GM10266 (cell line): Measurements from ENCODE around the gene MPZL3.

Experiments used
- DNase-seq: peaks from one replicate; pipeline ENCODE4 v3.0.0; 2012; ENCODE audit errors: extremely low spot score
- TF ChIP-seq, protein P1 (sequence below): IDR thresholded peaks from 2 replicates; pipeline ENCODE4 v1.5.1; 2012; ENCODE audit warnings: mild to moderate bottlenecking, low read depth; ENCODE audit not compliant: control insufficient read depth, insufficient read depth; ENCODE audit errors: missing control alignments

MPZL3 gene

DNA sequence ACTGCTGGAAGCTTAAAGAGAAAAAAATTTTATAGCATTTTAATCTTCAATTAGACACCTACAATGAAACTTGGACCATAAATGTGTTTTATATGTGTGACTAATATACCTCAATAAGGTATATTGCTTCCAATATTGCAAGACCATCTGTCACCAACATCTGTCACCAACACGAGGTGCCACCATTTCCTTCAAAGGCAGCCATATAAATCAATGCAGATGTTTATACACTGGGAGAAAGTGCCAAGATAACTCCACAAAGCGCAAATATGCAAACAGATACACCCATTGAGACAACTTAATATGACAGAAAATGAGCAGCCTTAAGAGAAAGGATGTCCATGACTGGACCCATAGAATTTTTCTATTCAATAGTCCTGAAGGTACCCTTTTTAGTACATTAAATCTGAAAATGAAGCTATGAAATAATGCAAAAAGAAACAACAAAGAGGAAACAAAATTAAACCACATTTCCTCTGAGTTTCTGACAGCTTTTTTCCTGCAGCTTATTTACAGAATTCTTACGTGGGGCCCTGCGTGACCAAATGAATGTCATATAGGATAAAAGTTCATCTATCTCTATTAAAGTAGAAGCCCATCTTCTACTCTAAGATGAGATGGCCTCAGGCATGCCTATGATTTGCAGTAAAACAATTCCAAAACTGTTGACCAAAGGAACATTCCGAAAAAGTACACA, 12.5 kb downstream of the MPZL3 start:
- TF ChIP-seq, protein P1, sequence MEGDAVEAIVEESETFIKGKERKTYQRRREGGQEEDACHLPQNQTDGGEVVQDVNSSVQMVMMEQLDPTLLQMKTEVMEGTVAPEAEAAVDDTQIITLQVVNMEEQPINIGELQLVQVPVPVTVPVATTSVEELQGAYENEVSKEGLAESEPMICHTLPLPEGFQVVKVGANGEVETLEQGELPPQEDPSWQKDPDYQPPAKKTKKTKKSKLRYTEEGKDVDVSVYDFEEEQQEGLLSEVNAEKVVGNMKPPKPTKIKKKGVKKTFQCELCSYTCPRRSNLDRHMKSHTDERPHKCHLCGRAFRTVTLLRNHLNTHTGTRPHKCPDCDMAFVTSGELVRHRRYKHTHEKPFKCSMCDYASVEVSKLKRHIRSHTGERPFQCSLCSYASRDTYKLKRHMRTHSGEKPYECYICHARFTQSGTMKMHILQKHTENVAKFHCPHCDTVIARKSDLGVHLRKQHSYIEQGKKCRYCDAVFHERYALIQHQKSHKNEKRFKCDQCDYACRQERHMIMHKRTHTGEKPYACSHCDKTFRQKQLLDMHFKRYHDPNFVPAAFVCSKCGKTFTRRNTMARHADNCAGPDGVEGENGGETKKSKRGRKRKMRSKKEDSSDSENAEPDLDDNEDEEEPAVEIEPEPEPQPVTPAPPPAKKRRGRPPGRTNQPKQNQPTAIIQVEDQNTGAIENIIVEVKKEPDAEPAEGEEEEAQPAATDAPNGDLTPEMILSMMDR: no peak
- DNase-seq: no peak

DNA sequence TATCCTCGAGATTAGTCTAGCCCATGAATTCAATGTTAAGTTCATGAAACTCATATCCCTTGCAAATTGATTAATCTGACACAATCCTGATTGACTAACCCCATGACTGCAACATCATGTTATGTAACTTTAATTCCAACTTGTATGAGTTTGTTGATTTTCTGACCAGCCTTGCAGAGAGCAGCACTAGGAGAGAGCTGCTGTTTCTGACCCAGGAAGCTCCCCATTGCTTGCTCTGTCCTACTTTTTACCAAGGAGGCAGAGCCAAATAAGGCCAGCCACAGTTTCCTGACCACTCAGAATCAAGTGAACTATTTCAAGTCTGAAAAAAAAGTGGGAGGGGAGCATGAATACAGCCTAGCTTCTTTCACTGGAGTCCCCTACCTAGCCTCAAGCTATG, 13.2 kb downstream of the MPZL3 start:
- no peak for DNase-seq
- TF ChIP-seq, protein P1: no peak

DNA sequence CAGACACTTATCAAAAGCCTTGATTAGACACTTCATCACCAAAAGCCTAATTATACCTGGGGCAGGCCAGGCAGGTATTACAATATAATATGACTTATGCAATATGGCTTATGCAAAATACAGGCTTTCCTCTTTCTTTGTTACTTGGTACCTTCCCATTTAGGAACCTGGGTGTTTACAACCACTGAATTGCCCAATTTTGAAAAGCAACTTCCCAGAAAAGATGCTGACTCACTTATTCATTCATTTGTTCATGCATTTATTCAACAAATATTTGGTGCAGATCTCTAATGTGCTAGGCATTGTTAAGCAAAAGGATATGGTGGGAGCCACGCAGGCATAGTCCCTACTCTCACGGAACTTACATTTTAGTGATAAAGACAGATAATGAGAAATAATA, 13.7 kb downstream of the MPZL3 start:
- TF ChIP-seq, protein P1: no peak
- DNase-seq: no peak

DNA sequence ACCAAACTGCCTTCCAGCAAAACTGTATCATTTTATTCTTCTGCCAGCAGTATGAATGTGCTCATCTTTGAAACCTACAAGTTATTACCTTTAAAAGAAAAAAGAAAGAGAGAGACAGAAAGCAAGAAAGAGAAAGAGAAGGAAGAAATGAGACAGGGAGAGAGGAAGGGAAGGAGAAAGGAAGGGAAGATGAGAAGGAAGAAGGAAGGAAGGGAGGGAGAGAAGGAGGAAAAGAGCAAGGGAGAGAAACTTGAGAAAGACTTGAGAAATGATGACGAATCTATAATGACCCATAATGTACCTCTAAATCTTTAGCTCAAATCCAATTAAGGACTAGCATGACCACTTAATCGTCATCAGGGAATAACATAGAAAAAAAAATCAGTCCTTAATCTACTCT, 16.0 kb downstream of the MPZL3 start:
- no peak for DNase-seq
- TF ChIP-seq, protein P1: no peak

DNA sequence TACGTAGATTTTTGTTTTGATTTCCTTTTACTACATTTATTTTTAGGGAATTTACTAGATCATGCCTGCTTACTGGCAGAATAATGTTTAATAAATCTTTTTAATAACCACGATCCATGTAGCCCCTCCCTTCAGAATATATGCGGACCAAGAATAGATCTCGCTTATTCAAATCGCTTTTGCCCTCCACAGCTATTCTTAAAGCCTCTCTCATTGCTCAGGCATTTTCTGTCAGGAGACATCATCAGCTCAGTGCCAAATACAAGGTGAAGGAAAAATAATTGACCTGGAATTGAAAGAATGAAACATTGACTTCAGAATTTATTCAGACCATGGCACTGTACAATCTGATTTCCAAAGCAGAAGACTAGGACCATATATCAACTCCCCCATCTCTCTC, 17.3 kb downstream of the MPZL3 start:
- TF ChIP-seq, protein P1: no peak

DNA sequence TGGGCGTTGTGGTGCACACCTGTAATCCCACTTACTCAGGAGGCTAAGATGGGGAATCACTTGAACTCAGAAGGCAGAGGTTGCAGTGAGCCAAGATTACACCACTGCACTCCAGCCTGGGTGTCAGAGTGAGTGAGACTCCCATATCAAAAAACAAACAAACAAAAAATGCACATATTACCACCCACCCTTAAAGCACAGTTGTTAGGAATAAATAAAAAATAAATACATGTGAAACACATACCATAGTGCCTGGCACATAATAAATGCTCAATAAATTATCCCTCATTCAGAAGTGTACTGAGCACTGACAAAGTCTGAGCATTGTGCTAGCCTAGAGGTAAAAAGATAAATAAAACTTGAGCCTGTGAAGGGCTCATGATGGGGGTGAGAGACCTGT, 18.3 kb downstream of the MPZL3 start:
- no peak for DNase-seq
- TF ChIP-seq, protein P1: no peak

More for the DNA sequence above, 17.3 kb downstream of the MPZL3 start:
- no peak for DNase-seq

DNA sequence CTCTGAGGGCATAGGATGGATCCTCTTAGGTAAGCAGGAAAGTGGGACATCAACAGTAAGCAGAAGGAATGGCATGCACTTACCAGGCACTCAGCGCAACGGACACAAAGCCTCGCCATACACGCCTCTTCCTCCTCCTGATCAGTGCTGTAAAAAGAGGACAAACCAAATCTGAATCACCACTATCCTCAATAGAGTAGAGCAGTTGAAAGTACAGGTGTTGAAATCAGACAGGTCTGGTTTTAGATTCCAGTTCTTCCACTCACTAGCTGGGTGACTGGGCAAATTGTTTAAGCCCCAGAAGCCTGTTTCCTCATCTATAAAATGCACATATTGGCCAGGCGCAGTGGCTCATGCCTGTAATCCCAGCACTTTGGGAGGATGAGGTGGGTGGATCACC, 18.8 kb downstream of the MPZL3 start:
- no peak for DNase-seq

More for the DNA sequence above, 18.8 kb downstream of the MPZL3 start:
- TF ChIP-seq, protein P1: no peak
